WTC11 (cell line): ENCODE measurements around the gene ERFL. TPM values are rescaled to one million over a fixed set of nuclear protein-coding genes. Genes with fewer than 3 reads are reported as not detected.

Experiments used
- ATAC-seq: fragments of 200-7000 bp; cut with Tn5 transposase; 2 replicates; pipeline ENCODE4 v1.10.0; 2021; ENCODE audit warnings: mild to moderate bottlenecking, moderate library complexity
- CTCF ChIA-PET: fragments of 300-600 bp; sonication (Branson Sonifier 250); formaldehyde crosslinking; loops from one replicate; lab custom pipeline; 2021; ENCODE audit warnings: antibody characterized with exemption; lab: Charles Lee
- POLR2A ChIA-PET: fragments of 350-600 bp; sonication (Branson Sonifier 250); formaldehyde crosslinking; loops from one replicate; lab custom pipeline; 2021; ENCODE audit warnings: antibody characterized with exemption; lab: Charles Lee
- DNase-seq: peaks from one replicate; pipeline ENCODE4 v3.0.0; 2021; ENCODE audit warnings: low spot score
- H3K27ac Mint-ChIP-seq: 2 replicates; pipeline ENCODE4 v1.8.0; 2021; ENCODE audit warnings: mixed read lengths
- H3K27me3 Mint-ChIP-seq: 2 replicates; pipeline ENCODE4 v1.8.0; 2021; ENCODE audit warnings: low read depth, mild to moderate bottlenecking, moderate library complexity, mixed read lengths
- H3K36me3 Mint-ChIP-seq: 2 replicates; pipeline ENCODE4 v1.8.0; 2021; ENCODE audit warnings: mixed read lengths
- H3K4me1 Mint-ChIP-seq: 2 replicates; pipeline ENCODE4 v1.8.0; 2022; ENCODE audit warnings: mixed read lengths
- H3K4me3 Mint-ChIP-seq: 2 replicates; pipeline ENCODE4 v1.8.0; 2021; ENCODE audit warnings: mild to moderate bottlenecking, moderate library complexity, mixed read lengths
- H3K9me3 Mint-ChIP-seq: 2 replicates; pipeline ENCODE4 v1.8.0; 2021; ENCODE audit warnings: mixed read lengths
- AR ChIP-seq: fragments of 250-450 bp; sonication (Bioruptor Pico); IDR thresholded peaks from 2 replicates; pipeline ENCODE4 v1.9.0; 2021; ENCODE audit warnings: mild to moderate bottlenecking
- ARID4B ChIP-seq: sonication (generic); formaldehyde crosslinking; IDR thresholded peaks from 2 replicates; pipeline ENCODE4 v1.8.0; 2023; ENCODE audit warnings: missing genetic modification reagents, mild to moderate bottlenecking, borderline replicate concordance
- ELF4 ChIP-seq: sonication (generic); formaldehyde crosslinking; IDR thresholded peaks from 2 replicates; pipeline ENCODE4 v1.8.1; 2022; ENCODE audit warnings: low read depth, mild to moderate bottlenecking, moderate library complexity, missing genetic modification reagents
- FOXJ3 ChIP-seq: sonication (generic); formaldehyde crosslinking; IDR thresholded peaks from 2 replicates; pipeline ENCODE4 v1.9.0; 2021; ENCODE audit warnings: missing genetic modification reagents, mild to moderate bottlenecking, borderline replicate concordance
- HMGXB4 ChIP-seq: sonication (generic); formaldehyde crosslinking; IDR thresholded peaks from 2 replicates; pipeline ENCODE4 v1.8.1; 2023; ENCODE audit warnings: mild to moderate bottlenecking, moderate library complexity, missing genetic modification reagents
- IRF1 ChIP-seq: sonication (generic); formaldehyde crosslinking; IDR thresholded peaks from 2 replicates; pipeline ENCODE4 v1.8.0; 2023; ENCODE audit warnings: missing genetic modification reagents
- MLX ChIP-seq: sonication (generic); formaldehyde crosslinking; IDR thresholded peaks from 2 replicates; pipeline ENCODE4 v1.8.1; 2023; ENCODE audit warnings: mild to moderate bottlenecking, missing genetic modification reagents, moderate library complexity
- NFE2L1 ChIP-seq: sonication (generic); formaldehyde crosslinking; IDR thresholded peaks from 2 replicates; pipeline ENCODE4 v1.8.1; 2023; ENCODE audit warnings: missing genetic modification reagents
- NFYB ChIP-seq: sonication (generic); formaldehyde crosslinking; conservative IDR thresholded peaks from 2 replicates; pipeline ENCODE4 v1.8.0; 2022; ENCODE audit warnings: low read depth, missing genetic modification reagents
- RORB ChIP-seq: fragments of 250-450 bp; sonication (Bioruptor Pico); IDR thresholded peaks from 2 replicates; pipeline ENCODE4 v1.9.0; 2021; ENCODE audit warnings: mild to moderate bottlenecking
- TEAD4 ChIP-seq: sonication (generic); formaldehyde crosslinking; IDR thresholded peaks from 2 replicates; pipeline ENCODE4 v1.8.0; 2022; ENCODE audit warnings: mild to moderate bottlenecking, missing genetic modification reagents
- ZNF317 ChIP-seq: sonication (generic); formaldehyde crosslinking; IDR thresholded peaks from 2 replicates; pipeline ENCODE4 v1.8.1; 2023; ENCODE audit warnings: low read depth, mild to moderate bottlenecking, moderate library complexity, missing genetic modification reagents, borderline replicate concordance
- ZNF425 ChIP-seq: fragments of 250-450 bp; sonication (Bioruptor Pico); conservative IDR thresholded peaks from 2 replicates; pipeline ENCODE4 v1.9.0; 2021; ENCODE audit warnings: mild to moderate bottlenecking
- ZNF512 ChIP-seq: sonication (generic); formaldehyde crosslinking; IDR thresholded peaks from 2 replicates; pipeline ENCODE4 v1.8.1; 2022; ENCODE audit warnings: missing genetic modification reagents, borderline replicate concordance
- total RNA-seq: library from RNA; stranded (reverse); gene quantifications from 3 replicates; pipeline ENCODE4 v1.2.3, GENCODE V29; 2021

Gene ERFL
- total RNA-seq, 1 experiment from 2014 or later = 0.31 TPM

- POLR2A ChIA-PET = interaction anchor here (0.9 kb wide), 1 partner anchor 14 kb away, joined by 4 read pairs; no protein-coding TSS in a partner anchor
- ATAC-seq = no peak
Observed at GRCh38 chr19:41908724-41909464, 19.4 kb downstream of the ERFL start.

More at GRCh38 chr19:41908724-41909464, 19.4 kb downstream of the ERFL start:
- H3K27me3 Mint-ChIP-seq = peaks cover 7% of the 10 kb centered on the region
- H3K9me3 Mint-ChIP-seq = no peaks in the 10 kb centered on the region
- H3K4me3 Mint-ChIP-seq = no peak overlapping the region
- H3K27ac Mint-ChIP-seq = no peak overlapping the region
- CTCF ChIA-PET = interaction anchor here (1.2 to 1.7 kb wide), 3 partner anchors 13 to 36 kb away, joined by 3 to 7 read pairs (median 4); no protein-coding TSS in a partner anchor
- DNase-seq = no peak
- 0 out of 2 replicates have a peak, but pooled peaks cover 6% of the 10 kb centered on the region for H3K36me3 Mint-ChIP-seq
- no peak for TF ChIP-seq NFE2L1 (CRISPR knock-in tag)
- no peak for TF ChIP-seq ZNF425 (CRISPR knock-in tag)
- no peak for TF ChIP-seq HMGXB4 (CRISPR knock-in tag)
- no peak for TF ChIP-seq ZNF512 (CRISPR knock-in tag)
- TF ChIP-seq TEAD4 (CRISPR knock-in tag) = no peak
- TF ChIP-seq FOXJ3 = no peak
- TF ChIP-seq ELF4 (CRISPR knock-in tag) = no peak
- TF ChIP-seq AR (CRISPR knock-in tag) = no peak
- no peak for TF ChIP-seq MLX (CRISPR knock-in tag)
- TF ChIP-seq IRF1 (CRISPR knock-in tag) = no peak
- no peak for TF ChIP-seq NFYB
- no peak for TF ChIP-seq RORB (CRISPR knock-in tag)
- TF ChIP-seq ZNF317 (CRISPR knock-in tag) = no peak
- TF ChIP-seq ARID4B (CRISPR knock-in tag) = no peak
- peaks cover 9% of the 10 kb centered on the region for H3K4me1 Mint-ChIP-seq
